ENCODE measurements around the gene CRYBB2.

The CRYBB2 gene

GRCh38 chr22:25187469-25187868 lies 32.0 kb upstream of the CRYBB2 start:
- Histone ChIP-seq H3K4me3 (replicated peaks; ENCODE audit: insufficient read depth, low read length) (no peak overlapping the region), H3K27ac (replicated peaks) (no peak overlapping the region), H3K27me3 (ENCODE audit: insufficient read depth, poor library complexity, severe bottlenecking) (no peaks in the 10 kb centered on the region)
- TF ChIP-seq CTCF (IDR thresholded peaks at IDR 0.05; ENCODE audit: insufficient read depth, low read length), result no peak
- DNase-seq (ENCODE audit: low read depth in 1 of 2, low spot score in 1 of 2), result no peak

- Histone ChIP-seq H3K27ac (replicated peaks) (no peak overlapping the region), H3K4me3 (replicated peaks; ENCODE audit: insufficient read depth, low read length) (no peak overlapping the region), H3K27me3 (ENCODE audit: insufficient read depth, poor library complexity, severe bottlenecking) (no peaks in the 10 kb centered on the region)
- DNase-seq (ENCODE audit: low read depth in 1 of 2, low spot score in 1 of 2), result no peak
- no peak for TF ChIP-seq REST (IDR thresholded peaks at IDR 0.05; ENCODE audit: insufficient replicate concordance, low read depth)
- no peak for TF ChIP-seq POLR2AphosphoS5 (IDR thresholded peaks at IDR 0.05; ENCODE audit: low read depth)
- TF ChIP-seq SPI1 (IDR thresholded peaks at IDR 0.05; ENCODE audit: borderline replicate concordance, low read depth), result no peak
- no peak for TF ChIP-seq CTCF (IDR thresholded peaks at IDR 0.05; ENCODE audit: insufficient read depth, low read length)
- TF ChIP-seq GABPA (IDR thresholded peaks at IDR 0.05; ENCODE audit: low read depth), result no peak
Measured at GRCh38 chr22:25192406-25192805, 27.0 kb upstream of the CRYBB2 start.

GRCh38 chr22:25193130-25193529 lies 26.3 kb upstream of the CRYBB2 start:
- Histone ChIP-seq H3K27me3 (ENCODE audit: insufficient read depth, poor library complexity, severe bottlenecking) (no peaks in the 10 kb centered on the region), H3K4me3 (replicated peaks; ENCODE audit: insufficient read depth, low read length) (no peak overlapping the region), H3K27ac (replicated peaks) (no peak overlapping the region)
- DNase-seq (ENCODE audit: low read depth in 1 of 2, low spot score in 1 of 2), result no peak
- TF ChIP-seq SPI1 (IDR thresholded peaks at IDR 0.05; ENCODE audit: borderline replicate concordance, low read depth), result no peak

- no peak for TF ChIP-seq GABPA (IDR thresholded peaks at IDR 0.05; ENCODE audit: low read depth)
- TF ChIP-seq REST (IDR thresholded peaks at IDR 0.05; ENCODE audit: insufficient replicate concordance, low read depth), result peak; percentile 95
Measured at GRCh38 chr22:25193548-25193947, 25.9 kb upstream of the CRYBB2 start.

GRCh38 chr22:25196326-25196725 lies 23.1 kb upstream of the CRYBB2 start:
- TF ChIP-seq REST (IDR thresholded peaks at IDR 0.05; ENCODE audit: insufficient replicate concordance, low read depth) (no peak), SPI1 (IDR thresholded peaks at IDR 0.05; ENCODE audit: borderline replicate concordance, low read depth) (no peak), GABPA (IDR thresholded peaks at IDR 0.05; ENCODE audit: low read depth) (no peak), POLR2AphosphoS5 (IDR thresholded peaks at IDR 0.05; ENCODE audit: low read depth) (no peak), CTCF (IDR thresholded peaks at IDR 0.05; ENCODE audit: insufficient read depth, low read length) (no peak)
- no peaks in the 10 kb centered on the region for H3K27me3 ChIP-seq (ENCODE audit: insufficient read depth, poor library complexity, severe bottlenecking)
- no peak for DNase-seq (ENCODE audit: low read depth in 1 of 2, low spot score in 1 of 2)
- H3K4me3 ChIP-seq (replicated peaks; ENCODE audit: insufficient read depth, low read length), result no peak overlapping the region
- no peak overlapping the region for H3K27ac ChIP-seq (replicated peaks)

More at GRCh38 chr22:25193548-25193947, 25.9 kb upstream of the CRYBB2 start:
- Histone ChIP-seq H3K4me3 (replicated peaks; ENCODE audit: insufficient read depth, low read length) (no peak overlapping the region), H3K27me3 (ENCODE audit: insufficient read depth, poor library complexity, severe bottlenecking) (no peaks in the 10 kb centered on the region), H3K27ac (replicated peaks) (no peak overlapping the region)
- DNase-seq (ENCODE audit: low read depth in 1 of 2, low spot score in 1 of 2), result no peak
